GM20431 (cell line): ENCODE results near the gene KIAA1755.
"Not testable (repeated sequence)": the region's sequence is repeated elsewhere in the genome, so short reads cannot be mapped to it uniquely, and the experiment has no call there.

Source experiments
- in situ Hi-C: fragments of 300-500 bp; cut with MseI, MboI; formaldehyde crosslinking; loops from one replicate; pipeline ENCODE4 v1.15.0; 2020; ENCODE audit warnings: low sequenced_read_pairs; ENCODE audit not compliant: unreplicated experiment

Gene KIAA1755

DNA sequence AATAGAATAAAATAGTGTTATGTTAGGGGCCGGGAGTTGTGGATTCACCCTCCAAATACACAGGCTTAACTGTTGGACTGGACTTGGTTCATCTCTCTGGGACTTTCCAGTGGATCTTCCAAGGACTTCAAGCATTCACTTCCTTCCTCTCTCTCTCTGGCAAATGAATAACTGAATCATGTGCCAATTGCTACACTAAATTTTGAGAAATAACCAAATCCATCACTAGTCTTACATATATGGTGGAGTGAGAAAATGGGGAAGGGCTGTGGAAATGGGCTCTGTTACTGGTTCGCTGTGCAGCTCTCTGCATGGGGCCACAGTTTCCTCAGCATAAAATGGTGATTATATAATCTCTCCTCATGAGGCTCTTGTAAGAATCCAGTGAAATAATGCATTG, 6.8 kb upstream of the KIAA1755 start:
- in situ Hi-C loops = no loop called here

DNA sequence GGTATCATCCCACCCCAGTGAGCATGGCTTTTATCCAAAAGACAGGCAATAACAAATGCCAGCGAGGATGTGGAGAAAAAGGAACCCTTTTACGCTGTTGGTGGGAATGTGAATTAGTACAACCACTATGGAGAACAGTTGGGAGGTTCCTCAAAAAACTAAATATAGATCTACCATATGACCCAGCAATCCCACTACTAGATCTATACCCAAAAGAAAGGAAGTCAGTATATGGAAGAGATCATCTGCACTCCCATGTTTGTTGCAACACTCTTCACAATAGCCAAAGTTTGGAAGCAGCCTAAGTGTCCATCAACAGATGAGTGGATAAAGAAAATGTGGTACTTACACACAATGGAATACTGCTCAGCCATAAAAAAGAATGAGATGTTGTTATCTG, 5.9 kb upstream of the KIAA1755 start:
- in situ Hi-C loops = no loop called here

DNA sequence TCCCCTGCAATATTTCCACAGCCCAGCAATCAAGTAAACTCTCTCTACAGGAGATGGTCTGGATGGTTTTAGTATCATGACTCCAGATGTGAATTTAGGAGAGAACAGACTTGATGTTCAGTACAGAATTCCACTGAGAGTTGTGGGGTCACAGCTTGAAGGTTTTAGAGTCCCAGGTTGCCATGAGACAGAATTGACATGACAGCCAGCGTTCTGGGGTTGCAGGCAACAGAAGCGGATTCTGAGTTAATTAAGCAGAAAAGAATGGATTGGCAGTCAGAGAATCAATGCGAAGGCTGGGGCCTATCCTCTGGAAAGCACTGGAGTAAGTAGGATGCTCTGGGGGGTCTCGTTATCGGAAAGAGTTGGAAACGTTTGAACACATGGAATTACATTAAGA, 2.4 kb upstream of the KIAA1755 start:
- in situ Hi-C loops = no loop called here

DNA sequence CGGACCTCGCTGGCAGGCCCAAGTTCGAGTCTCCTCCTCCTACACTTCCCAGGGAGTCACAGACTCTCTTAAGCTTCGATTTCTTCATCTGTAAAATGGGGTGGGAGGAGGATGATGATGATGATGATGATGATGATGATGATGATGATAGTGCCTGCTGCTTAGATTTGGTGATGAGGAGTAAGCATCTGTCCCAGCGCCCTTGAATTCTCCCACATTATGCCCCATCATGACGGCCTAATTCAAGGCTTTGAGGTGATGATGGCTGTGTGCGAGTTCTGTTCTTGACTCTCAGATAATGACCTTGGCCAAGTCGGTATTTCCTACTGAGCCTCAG, 487 bp upstream of the KIAA1755 start:
- in situ Hi-C loops = no loop called here

DNA sequence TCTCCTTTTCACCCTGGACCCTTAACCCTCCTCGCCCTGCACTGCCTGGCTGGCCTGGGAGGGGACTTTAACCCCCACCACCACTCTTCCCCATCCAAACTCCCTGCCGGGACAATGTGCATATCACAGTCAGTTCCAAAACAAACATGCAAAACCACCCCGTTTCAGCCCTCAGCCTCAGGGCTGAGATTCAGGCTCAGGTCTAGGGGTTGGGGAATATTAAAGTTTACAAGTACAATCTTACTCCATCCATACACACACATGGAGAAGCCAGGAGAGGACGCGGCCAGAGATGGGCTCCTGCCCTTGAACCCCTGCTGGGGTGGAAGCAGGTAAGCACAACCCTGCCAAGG, 534 bp downstream of the KIAA1755 start:
- in situ Hi-C loops = no loop called here

DNA sequence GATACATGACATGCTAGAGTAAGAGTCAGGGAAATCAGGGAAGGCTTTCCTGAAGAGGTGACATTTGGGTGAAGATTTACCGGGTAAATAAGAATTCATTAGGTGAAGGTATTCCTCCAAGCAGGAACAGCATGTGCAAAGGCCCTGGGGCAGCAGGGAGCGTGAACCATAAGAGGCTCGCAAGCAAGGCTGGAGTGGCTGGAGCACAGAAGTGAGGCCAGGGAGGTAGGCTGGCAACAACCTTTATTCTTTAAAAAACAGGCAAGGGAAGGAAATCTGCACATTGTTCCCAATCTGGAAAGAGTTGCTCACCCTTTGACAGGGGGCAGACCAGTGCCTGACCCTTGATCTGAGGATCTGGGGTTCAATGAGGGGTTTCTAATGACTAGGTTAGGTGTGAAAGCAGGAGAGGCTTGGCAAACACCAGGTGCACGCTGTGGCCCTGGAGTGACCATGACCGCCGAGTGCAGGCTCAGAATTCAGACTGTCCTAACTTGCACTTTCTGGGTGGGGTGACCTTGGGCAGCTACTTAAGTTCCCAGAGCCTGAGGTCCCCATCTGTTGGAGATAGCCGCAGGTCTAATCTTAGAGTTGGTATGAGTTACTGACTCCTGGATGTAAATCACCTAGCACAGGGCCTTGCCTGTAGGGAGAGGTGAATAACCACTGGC, 1.9 kb downstream of the KIAA1755 start:
- in situ Hi-C loops = no loop called here

DNA sequence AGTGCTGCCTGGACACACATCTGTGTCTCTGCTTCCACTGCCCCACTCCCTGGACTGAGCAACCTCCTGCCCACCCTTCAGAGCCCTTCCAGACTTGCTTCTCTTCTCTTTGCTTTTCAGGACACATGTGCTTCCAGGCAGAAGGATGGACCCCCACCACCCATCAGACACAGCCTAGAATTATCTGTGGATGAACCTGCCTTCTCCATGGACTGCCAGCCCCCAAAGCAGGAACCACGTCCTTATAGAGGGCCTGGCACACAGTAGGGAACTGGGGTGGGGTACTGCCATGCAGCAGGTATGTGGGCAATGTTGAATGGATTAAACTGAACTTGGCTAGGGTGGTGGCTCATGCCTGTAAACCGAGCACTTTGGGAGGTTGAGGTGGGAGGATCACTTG, 3.6 kb downstream of the KIAA1755 start:
- in situ Hi-C loops = no loop called here

DNA sequence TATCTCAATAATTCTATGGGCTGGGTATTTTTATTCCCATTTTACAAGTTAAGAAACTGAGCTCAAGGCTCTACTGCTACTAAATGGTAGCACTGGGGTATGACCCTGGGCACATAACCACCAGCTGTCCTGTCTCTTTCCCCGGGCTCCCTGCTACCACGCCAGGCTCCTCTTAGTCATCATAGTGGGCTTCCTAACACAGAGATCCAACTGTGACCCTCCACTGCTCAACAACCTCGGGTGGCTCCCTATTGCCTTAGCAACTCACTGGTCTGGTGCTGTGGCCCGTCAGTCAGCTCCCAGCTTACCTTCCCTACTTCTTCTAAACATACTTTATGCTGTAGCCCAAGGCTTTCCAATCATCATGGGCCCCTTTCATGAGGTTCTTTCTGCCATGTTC, 4.5 kb downstream of the KIAA1755 start:
- in situ Hi-C loops = no loop called here

DNA sequence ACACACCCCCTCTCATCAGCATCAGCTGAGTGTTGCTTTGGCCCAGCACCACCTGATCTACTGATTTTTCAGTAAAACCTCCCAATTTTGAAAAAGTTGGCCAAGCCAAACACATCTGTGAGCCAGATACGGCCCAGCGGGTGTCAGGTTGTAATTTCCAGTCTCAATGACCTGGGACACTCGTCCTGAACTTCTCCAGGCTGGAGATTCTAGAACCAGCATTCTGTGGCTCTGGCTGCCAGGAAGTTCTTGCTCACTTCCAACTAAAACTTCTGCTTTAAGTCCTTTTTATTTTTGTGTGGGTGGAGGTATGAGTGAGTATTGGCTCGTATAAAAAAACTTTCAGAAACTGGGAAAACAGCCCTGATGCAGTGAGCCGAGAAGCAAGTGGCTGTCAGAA, 5.1 kb downstream of the KIAA1755 start:
- in situ Hi-C loops = no loop called here

DNA sequence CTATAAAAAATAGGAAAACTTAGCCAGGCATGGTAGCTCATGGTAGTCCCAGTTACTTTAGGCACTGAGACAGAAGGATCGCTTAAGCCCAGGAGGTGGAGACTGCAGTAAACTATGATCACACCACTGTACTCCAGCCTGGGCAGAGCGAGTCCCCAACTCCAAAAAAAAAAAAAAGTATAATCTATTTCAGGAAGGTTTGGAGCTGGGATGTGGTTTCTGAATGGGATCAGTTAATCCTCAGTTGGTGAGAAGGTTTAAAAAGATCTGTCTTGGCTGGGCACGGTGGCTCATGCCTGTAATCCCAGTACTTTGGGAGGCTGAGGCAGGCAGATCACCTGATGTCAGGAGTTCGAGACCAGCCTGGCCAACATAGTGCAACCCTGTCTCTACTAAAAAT, 5.9 kb downstream of the KIAA1755 start:
- in situ Hi-C loops = not testable (repeated sequence)

DNA sequence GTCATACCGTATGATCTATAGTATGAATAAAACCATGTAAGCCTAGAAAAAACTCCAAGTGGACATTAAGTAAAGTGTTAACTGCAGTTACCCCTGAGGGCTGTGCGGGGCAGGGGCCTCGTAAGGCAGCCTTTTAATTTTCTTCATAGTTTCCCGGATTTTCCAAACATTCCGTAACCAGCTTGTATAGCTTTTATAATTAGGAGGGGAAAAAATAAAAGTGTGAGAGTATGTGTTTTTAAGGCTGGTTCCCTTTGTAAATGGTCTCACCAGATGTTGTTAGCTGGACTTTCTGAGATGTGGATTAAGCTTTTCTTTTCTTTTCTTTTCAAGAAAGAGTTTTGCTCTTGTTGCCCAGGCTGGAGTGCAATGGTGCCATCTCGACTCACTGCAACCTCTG, 7.0 kb downstream of the KIAA1755 start:
- in situ Hi-C loops = no loop called here

DNA sequence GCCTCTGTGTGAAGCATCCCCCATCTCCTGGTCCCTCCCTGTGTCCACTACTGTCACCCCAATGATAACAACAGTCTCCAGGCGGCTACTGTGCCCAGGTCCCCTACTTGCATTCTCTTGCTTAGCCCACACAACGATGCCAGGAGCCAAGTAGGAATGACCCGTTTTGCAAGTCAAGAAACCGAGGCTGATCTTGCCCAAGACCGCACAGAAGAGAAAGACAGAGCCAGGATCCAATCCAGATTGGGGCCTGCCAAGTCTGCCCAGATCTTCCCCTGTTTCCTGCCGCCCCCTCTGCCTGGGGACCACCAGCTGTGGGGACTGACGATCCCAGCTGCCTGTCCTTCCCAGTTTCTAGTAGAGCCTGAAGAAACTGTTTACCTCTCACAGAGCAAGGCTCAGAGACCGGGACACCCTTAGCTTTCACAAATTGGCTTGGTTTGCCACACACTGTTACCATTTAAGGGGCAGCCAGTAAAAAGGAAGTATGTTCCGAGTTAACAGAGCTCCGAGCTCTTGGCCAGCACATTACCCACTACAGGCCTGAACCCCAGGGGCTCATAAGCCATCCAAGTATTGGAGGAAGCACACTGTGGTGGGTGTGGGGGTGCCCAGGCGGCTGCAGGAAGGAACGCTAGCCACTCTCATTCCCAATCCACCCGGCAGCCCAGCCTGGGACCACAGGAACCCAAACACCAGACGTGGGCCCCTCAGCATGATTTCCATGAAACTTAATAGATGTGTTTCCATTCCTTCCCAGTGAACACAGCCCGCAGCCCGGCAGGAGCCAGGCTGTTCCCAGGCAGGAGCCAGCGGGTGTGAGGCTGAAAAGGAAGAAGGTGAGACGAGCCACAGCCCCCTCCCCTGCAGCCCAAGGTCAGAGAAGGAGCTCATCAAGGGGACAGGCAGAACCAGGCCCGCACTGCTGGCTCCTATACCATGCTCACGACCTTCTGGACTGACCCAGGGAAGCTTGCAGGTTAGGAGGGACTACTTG, 7.9 kb downstream of the KIAA1755 start:
- in situ Hi-C loops = no loop called here

DNA sequence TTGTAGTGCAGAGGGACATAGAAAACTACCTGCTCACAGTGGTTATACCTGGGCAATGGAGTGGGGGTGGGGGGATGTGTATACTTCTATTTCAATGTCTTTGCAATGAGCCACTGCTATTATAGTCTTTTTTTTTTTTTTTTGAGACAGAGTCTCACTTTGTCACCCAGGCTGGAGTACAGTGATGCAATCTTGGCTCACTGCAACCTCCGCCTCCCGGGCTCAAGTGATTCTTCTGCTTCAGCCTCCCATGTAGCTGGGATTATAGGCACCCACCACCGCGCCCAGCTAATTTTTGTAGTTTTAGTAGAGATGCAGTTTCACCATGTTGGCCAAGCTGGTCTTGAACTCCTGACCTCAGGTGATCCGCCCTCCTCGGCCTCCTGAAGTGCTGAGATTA, 9.1 kb downstream of the KIAA1755 start:
- in situ Hi-C loops = not testable (repeated sequence)

DNA sequence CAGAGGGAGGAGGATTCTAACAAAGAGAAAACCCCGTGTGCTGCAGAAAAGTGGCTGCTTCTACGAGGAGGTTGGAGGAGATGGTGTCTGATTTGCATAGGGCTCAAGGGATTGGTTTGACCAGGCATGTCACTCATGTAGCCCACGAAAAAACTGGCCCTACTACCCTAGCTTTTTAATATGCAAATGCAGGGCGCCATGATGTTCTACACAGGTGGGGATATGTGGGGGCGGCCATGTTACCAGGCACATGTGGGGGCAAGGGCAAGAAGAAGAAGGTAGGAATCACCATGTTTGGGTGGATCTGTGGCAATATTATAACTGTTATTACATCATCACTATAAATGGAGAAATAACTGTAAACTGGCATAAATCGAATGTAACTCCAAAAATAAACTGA, 9.9 kb downstream of the KIAA1755 start:
- in situ Hi-C loops = no loop called here

DNA sequence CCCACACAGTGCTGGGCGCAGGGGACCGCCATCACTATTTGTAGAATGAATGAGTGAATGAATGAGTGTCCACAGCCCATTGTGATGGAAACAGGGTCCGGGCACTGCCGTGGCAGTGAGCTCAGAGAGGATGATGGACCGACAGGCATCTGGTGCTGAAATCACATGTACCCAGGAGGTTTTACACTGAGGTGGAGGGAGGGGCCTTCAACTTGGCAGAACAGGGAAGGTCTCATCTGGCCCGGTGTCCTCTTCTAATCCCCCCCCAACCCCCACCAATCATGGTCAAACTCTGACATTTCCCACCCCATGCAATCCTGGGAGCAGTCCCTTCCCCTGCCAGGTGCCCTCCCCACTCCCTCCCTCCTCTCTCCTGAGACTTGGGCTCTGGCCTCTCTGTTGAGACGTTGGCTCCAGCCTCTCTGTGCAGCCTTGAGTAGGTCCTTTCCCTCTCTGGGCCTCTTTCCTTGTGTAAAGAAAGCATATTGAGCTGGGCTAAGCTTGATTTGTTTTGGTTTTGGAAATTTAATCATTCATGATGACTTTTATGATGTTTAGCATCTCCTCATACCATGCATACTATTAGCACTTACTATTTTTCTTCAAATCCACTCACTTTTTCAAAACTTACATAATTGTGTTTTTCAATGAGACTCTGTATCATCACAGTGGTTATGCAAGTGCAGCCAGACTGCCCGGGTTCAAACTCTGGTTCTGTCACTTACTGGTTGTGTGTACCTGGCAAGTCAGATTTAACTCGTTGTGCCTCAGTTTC, 10.8 kb downstream of the KIAA1755 start:
- in situ Hi-C loops = loop anchor here (25.0 kb wide), 1 partner anchor 687 kb away; no protein-coding TSS in a partner anchor

DNA sequence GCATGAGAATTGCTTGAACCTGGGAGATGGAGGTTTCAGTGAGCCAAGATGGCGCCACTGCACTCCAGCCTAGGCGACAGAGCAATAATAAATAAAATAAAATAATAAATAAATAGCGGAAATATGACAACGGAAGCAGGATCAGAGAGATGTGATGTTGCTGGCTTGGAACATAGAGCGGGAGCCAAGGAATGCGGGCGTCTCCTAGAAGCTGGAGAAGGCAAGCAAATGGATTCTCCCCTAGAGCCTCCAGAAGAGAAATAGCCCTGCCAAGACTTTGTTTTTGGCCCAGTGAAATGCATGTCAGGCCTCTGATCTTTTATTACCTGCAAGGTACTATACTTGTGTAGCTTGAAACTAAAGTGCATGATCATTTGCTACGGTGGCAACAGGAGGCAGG, 12.4 kb downstream of the KIAA1755 start:
- in situ Hi-C loops = loop anchor here (25.0 kb wide), 1 partner anchor 686 kb away; no protein-coding TSS in a partner anchor

DNA sequence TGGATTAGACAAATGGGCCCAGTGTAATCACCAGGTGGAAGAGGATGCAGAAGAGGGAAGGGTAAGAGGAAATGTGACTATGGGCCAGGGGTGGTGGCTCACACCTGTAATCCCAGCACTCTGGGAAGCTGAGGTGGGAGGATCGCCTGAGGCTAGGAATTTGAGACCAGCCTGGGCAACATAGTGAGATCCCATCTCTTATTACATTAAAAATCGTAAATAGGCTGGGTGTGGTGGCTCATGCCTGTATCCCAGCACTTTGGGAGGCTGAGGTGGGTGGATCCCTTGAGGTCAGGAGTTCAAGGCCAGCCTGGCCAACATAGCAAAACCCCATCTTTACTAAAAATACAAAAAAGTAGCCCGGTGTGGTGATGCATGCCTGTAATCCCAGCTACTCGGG, 12.8 kb downstream of the KIAA1755 start:
- in situ Hi-C loops = loop anchor here (25.0 kb wide), 1 partner anchor 685 kb away; no protein-coding TSS in a partner anchor

DNA sequence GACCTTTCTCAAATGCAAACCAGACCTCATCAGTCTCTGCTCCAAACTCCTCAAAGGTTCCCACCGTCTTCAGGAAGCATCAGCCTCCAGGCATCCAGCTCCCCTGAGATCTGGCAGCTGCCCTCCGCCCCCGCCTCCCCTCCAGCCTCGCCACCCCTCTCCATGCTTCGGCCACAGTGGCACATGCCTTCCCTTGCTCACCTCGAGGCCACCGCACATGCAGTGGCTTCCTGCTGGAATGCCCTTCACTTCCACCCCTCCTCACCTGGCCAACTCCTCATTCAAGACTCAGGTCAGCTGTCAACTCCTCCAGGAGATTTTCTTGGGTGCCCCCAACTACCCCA, 13.4 kb downstream of the KIAA1755 start:
- in situ Hi-C loops = loop anchor here (25.0 kb wide), 1 partner anchor 685 kb away; no protein-coding TSS in a partner anchor

DNA sequence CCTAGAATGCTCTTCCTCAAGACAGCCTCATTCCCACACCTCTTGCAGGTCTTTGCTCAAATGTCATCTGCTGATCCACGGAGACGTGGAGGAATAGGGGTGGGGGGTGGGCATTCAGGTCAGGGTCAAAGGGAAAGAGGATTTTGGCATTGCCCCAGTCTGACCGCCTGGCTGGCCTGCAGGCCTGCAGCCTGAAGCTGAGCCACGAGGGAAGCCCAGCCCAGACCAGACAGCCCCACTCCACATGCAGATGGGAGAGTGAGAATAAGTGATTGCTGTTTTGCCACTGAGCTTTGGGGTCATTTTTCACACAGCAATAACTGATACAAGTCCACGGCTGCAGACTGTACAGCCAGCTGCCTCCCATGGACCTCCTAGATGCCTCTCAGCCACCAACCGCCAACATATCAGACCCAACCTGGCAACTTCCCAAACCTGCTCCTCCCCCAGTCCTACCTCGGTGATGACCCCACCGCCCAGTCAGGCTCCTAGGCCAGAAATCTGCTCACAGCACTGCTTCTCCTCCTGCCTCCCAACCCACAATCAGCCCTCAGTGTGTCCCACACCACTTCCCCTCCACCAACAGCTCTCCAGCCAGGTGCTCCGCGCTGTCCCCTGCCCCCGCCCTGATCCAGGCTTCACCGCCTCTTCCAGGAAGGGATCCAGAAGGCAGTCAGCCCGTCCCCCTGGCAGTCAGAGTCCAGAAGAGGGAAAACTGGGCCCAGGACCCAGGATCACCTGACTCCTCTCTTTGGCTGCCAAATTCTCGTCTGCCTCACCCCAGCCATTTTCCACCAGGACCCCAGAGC, 14.0 kb downstream of the KIAA1755 start:
- in situ Hi-C loops = loop anchor here (25.0 kb wide), 1 partner anchor 684 kb away; no protein-coding TSS in a partner anchor

DNA sequence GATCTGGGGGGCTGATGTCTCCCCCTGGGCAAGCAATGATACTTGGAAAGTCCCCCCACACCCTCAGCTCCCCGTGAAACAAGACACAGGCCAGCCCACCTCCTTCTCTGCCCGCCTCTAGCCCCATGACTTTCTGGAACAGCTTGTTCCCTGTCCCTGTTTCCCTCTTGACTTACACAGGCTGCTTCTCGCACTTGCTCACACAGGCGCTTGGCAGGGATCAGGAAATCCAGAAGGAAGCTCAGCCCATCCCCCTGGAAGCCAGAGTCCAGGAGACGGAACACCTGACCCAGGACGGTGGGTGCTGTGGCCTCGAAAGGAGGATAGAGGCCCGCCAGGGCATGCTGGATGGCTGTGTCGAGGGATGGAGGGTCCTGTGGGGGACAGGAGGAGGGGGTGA, 14.8 kb downstream of the KIAA1755 start:
- in situ Hi-C loops = loop anchor here (25.0 kb wide), 1 partner anchor 683 kb away; no protein-coding TSS in a partner anchor
